GM23338 (cell line): ENCODE results near the gene CFAP299.

ENCODE experiments used
- CREB1 ChIP-seq: fragments of 250-450 bp; sonication (Bioruptor Pico); IDR thresholded peaks from 2 replicates; pipeline ENCODE4 v1.5.0; 2020; ENCODE audit warnings: low read depth, mild to moderate bottlenecking, moderate library complexity
- CTCF ChIP-seq, 2 experiments: fragments of 200-600 bp in 1 of 2; sonication (generic) in 1 of 2; conservative IDR thresholded peaks; 2 replicates each; pipeline versions ENCODE4 v1.5.1 to v1.6.1; 2016 to 2017; ENCODE audit warnings: antibody characterized with exemption in 2 of 2, low read depth in 2 of 2, mild to moderate bottlenecking in 2 of 2, moderate library complexity in 1 of 2
- ETS1 ChIP-seq: IDR thresholded peaks from 2 replicates; pipeline ENCODE4 v1.6.1; 2016; ENCODE audit warnings: antibody characterized with exemption
- EZH2 ChIP-seq: fragments of 200-600 bp; sonication (generic); IDR thresholded peaks from one replicate; pipeline ENCODE4 v1.8.0; 2017; ENCODE audit warnings: antibody characterized with exemption, mild to moderate bottlenecking, low read depth; ENCODE audit not compliant: unreplicated experiment
- EZH2phosphoT487 ChIP-seq: fragments of 200-600 bp; sonication (generic); IDR thresholded peaks from one replicate; pipeline ENCODE4 v1.8.1; 2018; ENCODE audit warnings: antibody characterized with exemption; ENCODE audit not compliant: unreplicated experiment
- JUNB ChIP-seq: IDR thresholded peaks from one replicate; pipeline ENCODE4 v1.6.1; 2016; ENCODE audit warnings: antibody characterized with exemption; ENCODE audit not compliant: unreplicated experiment
- POLR2AphosphoS5 ChIP-seq: IDR thresholded peaks from 2 replicates; pipeline ENCODE4 v1.6.1; 2016; ENCODE audit warnings: antibody characterized with exemption, low read depth
- ZNF331 ChIP-seq: fragments of 250-450 bp; sonication (Bioruptor Pico); IDR thresholded peaks from 2 replicates; pipeline ENCODE4 v1.5.0; 2020; ENCODE audit warnings: low read depth, mild to moderate bottlenecking, moderate library complexity
- TF ChIP-seq, protein P1 (sequence below): IDR thresholded peaks from one replicate; pipeline ENCODE4 v1.6.1; 2018; ENCODE audit warnings: antibody characterized with exemption; ENCODE audit not compliant: unreplicated experiment
- TF ChIP-seq, protein P2 (sequence below): fragments of 250-450 bp; sonication (Bioruptor Pico); IDR thresholded peaks from 2 replicates; pipeline ENCODE4 v1.5.0; 2020; ENCODE audit warnings: mild to moderate bottlenecking, moderate library complexity

GRCh38 chr4:80615099-80615498, 279.6 kb downstream of the CFAP299 start:
- TF ChIP-seq CTCF (conservative IDR thresholded peaks at IDR 0.05; ENCODE audit: low read depth in 2 of 2): no peak
- TF ChIP-seq EZH2: no peak
- no peak for TF ChIP-seq POLR2AphosphoS5
- TF ChIP-seq EZH2phosphoT487: no peak
- TF ChIP-seq, protein P1, sequence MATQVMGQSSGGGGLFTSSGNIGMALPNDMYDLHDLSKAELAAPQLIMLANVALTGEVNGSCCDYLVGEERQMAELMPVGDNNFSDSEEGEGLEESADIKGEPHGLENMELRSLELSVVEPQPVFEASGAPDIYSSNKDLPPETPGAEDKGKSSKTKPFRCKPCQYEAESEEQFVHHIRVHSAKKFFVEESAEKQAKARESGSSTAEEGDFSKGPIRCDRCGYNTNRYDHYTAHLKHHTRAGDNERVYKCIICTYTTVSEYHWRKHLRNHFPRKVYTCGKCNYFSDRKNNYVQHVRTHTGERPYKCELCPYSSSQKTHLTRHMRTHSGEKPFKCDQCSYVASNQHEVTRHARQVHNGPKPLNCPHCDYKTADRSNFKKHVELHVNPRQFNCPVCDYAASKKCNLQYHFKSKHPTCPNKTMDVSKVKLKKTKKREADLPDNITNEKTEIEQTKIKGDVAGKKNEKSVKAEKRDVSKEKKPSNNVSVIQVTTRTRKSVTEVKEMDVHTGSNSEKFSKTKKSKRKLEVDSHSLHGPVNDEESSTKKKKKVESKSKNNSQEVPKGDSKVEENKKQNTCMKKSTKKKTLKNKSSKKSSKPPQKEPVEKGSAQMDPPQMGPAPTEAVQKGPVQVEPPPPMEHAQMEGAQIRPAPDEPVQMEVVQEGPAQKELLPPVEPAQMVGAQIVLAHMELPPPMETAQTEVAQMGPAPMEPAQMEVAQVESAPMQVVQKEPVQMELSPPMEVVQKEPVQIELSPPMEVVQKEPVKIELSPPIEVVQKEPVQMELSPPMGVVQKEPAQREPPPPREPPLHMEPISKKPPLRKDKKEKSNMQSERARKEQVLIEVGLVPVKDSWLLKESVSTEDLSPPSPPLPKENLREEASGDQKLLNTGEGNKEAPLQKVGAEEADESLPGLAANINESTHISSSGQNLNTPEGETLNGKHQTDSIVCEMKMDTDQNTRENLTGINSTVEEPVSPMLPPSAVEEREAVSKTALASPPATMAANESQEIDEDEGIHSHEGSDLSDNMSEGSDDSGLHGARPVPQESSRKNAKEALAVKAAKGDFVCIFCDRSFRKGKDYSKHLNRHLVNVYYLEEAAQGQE: no peak
- TF ChIP-seq, protein P2, sequence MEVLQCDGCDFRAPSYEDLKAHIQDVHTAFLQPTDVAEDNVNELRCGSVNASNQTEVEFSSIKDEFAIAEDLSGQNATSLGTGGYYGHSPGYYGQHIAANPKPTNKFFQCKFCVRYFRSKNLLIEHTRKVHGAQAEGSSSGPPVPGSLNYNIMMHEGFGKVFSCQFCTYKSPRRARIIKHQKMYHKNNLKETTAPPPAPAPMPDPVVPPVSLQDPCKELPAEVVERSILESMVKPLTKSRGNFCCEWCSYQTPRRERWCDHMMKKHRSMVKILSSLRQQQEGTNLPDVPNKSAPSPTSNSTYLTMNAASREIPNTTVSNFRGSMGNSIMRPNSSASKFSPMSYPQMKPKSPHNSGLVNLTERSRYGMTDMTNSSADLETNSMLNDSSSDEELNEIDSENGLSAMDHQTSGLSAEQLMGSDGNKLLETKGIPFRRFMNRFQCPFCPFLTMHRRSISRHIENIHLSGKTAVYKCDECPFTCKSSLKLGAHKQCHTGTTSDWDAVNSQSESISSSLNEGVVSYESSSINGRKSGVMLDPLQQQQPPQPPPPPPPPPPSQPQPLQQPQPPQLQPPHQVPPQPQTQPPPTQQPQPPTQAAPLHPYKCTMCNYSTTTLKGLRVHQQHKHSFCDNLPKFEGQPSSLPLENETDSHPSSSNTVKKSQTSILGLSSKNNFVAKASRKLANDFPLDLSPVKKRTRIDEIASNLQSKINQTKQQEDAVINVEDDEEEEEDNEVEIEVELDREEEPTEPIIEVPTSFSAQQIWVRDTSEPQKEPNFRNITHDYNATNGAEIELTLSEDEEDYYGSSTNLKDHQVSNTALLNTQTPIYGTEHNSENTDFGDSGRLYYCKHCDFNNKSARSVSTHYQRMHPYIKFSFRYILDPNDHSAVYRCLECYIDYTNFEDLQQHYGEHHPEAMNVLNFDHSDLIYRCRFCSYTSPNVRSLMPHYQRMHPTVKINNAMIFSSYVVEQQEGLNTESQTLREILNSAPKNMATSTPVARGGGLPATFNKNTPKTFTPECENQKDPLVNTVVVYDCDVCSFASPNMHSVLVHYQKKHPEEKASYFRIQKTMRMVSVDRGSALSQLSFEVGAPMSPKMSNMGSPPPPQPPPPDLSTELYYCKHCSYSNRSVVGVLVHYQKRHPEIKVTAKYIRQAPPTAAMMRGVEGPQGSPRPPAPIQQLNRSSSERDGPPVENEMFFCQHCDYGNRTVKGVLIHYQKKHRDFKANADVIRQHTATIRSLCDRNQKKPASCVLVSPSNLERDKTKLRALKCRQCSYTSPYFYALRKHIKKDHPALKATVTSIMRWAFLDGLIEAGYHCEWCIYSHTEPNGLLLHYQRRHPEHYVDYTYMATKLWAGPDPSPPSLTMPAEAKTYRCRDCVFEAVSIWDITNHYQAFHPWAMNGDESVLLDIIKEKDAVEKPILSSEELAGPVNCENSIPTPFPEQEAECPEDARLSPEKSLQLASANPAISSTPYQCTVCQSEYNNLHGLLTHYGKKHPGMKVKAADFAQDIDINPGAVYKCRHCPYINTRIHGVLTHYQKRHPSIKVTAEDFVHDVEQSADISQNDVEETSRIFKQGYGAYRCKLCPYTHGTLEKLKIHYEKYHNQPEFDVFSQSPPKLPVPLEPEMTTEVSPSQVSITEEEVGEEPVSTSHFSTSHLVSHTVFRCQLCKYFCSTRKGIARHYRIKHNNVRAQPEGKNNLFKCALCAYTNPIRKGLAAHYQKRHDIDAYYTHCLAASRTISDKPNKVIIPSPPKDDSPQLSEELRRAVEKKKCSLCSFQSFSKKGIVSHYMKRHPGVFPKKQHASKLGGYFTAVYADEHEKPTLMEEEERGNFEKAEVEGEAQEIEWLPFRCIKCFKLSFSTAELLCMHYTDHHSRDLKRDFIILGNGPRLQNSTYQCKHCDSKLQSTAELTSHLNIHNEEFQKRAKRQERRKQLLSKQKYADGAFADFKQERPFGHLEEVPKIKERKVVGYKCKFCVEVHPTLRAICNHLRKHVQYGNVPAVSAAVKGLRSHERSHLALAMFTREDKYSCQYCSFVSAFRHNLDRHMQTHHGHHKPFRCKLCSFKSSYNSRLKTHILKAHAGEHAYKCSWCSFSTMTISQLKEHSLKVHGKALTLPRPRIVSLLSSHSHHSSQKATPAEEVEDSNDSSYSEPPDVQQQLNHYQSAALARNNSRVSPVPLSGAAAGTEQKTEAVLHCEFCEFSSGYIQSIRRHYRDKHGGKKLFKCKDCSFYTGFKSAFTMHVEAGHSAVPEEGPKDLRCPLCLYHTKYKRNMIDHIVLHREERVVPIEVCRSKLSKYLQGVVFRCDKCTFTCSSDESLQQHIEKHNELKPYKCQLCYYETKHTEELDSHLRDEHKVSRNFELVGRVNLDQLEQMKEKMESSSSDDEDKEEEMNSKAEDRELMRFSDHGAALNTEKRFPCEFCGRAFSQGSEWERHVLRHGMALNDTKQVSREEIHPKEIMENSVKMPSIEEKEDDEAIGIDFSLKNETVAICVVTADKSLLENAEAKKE: no peak
- TF ChIP-seq CREB1 (CRISPR knock-in tag): no peak
- no peak for TF ChIP-seq ZNF331 (CRISPR knock-in tag)
- no peak for TF ChIP-seq JUNB
- no peak for TF ChIP-seq ETS1
